Measurements from ENCODE around the gene ETV3. TPM values are rescaled to one million over a fixed set of nuclear protein-coding genes. Genes with fewer than 3 reads are reported as not detected.

Gene ETV3
- total RNA-seq, 1 experiment from 2014 or later = 21.2 TPM

DNA sequence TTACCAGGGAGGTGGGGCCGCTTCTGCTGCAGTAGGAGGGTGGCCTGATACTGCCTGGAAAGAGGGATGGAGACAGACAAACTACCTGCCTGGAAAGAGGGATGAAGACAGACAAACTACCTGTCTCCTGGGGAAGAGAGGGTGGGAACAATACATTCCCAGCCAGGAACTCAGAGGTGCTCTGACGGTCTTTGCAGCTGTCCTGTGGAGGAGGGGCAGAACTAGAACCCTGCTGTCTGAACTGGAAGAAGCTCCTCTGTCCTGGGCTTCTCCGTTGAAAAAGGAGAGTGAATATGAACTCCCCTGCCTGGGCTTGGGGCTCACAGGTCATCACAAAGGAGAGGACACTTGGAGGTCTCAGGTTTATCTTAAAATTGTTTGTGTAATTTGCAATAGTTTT lies 40.3 kb upstream of the ETV3 start:
- peaks cover 28% of the 10 kb centered on the region for H3K27me3 ChIP-seq (ENCODE audit: insufficient read depth, low read length)
- H3K9me2 ChIP-seq (ENCODE audit: insufficient read depth) = no peaks in the 10 kb centered on the region
- no peaks in the 10 kb centered on the region for H3K79me2 ChIP-seq (ENCODE audit: insufficient read depth, low read length)
- POLR2A ChIA-PET = no interaction called here
- TF ChIP-seq CEBPB (IDR thresholded peaks at IDR 0.05; ENCODE audit: low read depth) = no peak
- no peak for TF ChIP-seq EZH2 (IDR thresholded peaks at IDR 0.05)
- TF ChIP-seq, protein P1, sequence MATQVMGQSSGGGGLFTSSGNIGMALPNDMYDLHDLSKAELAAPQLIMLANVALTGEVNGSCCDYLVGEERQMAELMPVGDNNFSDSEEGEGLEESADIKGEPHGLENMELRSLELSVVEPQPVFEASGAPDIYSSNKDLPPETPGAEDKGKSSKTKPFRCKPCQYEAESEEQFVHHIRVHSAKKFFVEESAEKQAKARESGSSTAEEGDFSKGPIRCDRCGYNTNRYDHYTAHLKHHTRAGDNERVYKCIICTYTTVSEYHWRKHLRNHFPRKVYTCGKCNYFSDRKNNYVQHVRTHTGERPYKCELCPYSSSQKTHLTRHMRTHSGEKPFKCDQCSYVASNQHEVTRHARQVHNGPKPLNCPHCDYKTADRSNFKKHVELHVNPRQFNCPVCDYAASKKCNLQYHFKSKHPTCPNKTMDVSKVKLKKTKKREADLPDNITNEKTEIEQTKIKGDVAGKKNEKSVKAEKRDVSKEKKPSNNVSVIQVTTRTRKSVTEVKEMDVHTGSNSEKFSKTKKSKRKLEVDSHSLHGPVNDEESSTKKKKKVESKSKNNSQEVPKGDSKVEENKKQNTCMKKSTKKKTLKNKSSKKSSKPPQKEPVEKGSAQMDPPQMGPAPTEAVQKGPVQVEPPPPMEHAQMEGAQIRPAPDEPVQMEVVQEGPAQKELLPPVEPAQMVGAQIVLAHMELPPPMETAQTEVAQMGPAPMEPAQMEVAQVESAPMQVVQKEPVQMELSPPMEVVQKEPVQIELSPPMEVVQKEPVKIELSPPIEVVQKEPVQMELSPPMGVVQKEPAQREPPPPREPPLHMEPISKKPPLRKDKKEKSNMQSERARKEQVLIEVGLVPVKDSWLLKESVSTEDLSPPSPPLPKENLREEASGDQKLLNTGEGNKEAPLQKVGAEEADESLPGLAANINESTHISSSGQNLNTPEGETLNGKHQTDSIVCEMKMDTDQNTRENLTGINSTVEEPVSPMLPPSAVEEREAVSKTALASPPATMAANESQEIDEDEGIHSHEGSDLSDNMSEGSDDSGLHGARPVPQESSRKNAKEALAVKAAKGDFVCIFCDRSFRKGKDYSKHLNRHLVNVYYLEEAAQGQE (IDR thresholded peaks at IDR 0.05; ENCODE audit: low read depth) = no peak
- no peaks in the 10 kb centered on the region for H3K36me3 ChIP-seq (ENCODE audit: control insufficient read depth in 1 of 2, insufficient read depth in 2 of 2, low read length in 2 of 2)
- no peak overlapping the region for H2AFZ ChIP-seq (ENCODE audit: low read depth, low read length, poor library complexity, severe bottlenecking)
- intact Hi-C loops (cut with micrococcal nuclease) = no loop called here
- H3K27ac ChIP-seq (ENCODE audit: low read depth, low read length) = no peak overlapping the region
- no TSS peak for BruUV-seq (replicated peaks)
- CTCF ChIA-PET = no interaction called here
- RAD21 ChIA-PET (ENCODE audit: low non-redundant PET in 1 of 2, low total read pairs in 2 of 2, uncharacterized antibody in 2 of 2, unreplicated experiment in 2 of 2) = no interaction called here
- H3K9ac ChIP-seq (ENCODE audit: low read length) = no peak overlapping the region
- no peaks in the 10 kb centered on the region for H3K4me1 ChIP-seq (ENCODE audit: control insufficient read depth in 1 of 2, insufficient read depth in 2 of 2, low read length in 2 of 2)
- H3K4me2 ChIP-seq (ENCODE audit: low read length) = no peak overlapping the region
- no peaks in the 10 kb centered on the region for H4K20me1 ChIP-seq (ENCODE audit: insufficient read depth)
- no peak overlapping the region for H3K4me3 ChIP-seq (replicated peaks in 1 of 2; ENCODE audit: low read depth in 1 of 2, low read length in 2 of 2)
- DNase-seq (ENCODE audit: low read depth, low spot score) = no peak
- no peaks in the 10 kb centered on the region for H3K9me3 ChIP-seq (ENCODE audit: control insufficient read depth in 1 of 2, insufficient read depth in 1 of 2, low read depth in 1 of 2, low read length in 2 of 2)
- no peak for ATAC-seq

DNA sequence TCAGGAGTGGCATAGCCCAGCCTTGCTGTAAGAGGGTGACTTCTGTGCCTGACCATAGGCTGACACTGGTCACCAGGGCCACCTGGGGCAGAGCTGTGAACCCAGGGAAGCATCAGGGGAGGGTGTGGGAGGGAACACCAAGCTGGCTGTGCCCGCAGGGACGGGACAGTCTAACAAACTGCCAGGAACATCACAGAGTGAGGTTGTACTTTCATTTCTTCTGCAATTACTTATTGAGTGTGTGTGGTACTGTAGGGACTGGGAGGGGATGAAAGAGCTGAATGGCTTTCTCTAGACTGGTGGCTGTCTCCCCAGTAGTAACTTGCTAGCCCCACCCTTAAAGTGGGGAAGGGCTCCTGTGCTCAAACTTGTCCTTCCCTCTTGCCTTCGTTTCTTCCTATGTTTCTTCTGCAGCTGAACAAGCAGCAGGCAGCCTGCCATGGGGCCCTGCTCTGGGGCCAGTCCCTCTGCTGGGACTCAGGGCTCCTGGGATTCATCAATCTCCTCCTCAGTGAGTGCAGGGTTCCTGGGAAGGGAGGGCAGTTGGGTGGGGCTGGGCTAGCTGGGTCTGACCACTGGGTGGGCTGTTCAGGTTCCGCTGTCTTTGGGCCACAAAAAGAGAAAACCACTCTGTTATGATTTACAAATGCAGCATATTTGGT lies 39.7 kb upstream of the ETV3 start:
- Histone ChIP-seq H3K9me3 (ENCODE audit: control insufficient read depth in 1 of 2, insufficient read depth in 1 of 2, low read depth in 1 of 2, low read length in 2 of 2) (no peaks in the 10 kb centered on the region), H3K9ac (ENCODE audit: low read length) (no peak overlapping the region), H2AFZ (ENCODE audit: low read depth, low read length, poor library complexity, severe bottlenecking) (no peak overlapping the region), H3K4me1 (ENCODE audit: control insufficient read depth in 1 of 2, insufficient read depth in 2 of 2, low read length in 2 of 2) (no peaks in the 10 kb centered on the region), H3K36me3 (ENCODE audit: control insufficient read depth in 1 of 2, insufficient read depth in 2 of 2, low read length in 2 of 2) (no peaks in the 10 kb centered on the region), H3K4me2 (ENCODE audit: low read length) (no peak overlapping the region), H3K27ac (ENCODE audit: low read depth, low read length) (no peak overlapping the region), H3K79me2 (ENCODE audit: insufficient read depth, low read length) (no peaks in the 10 kb centered on the region), H4K20me1 (ENCODE audit: insufficient read depth) (no peaks in the 10 kb centered on the region), H3K9me2 (ENCODE audit: insufficient read depth) (no peaks in the 10 kb centered on the region), H3K27me3 (ENCODE audit: insufficient read depth, low read length) (peaks cover 28% of the 10 kb centered on the region), H3K4me3 (replicated peaks in 1 of 2; ENCODE audit: low read depth in 1 of 2, low read length in 2 of 2) (no peak overlapping the region)
- CTCF ChIA-PET = no interaction called here
- ATAC-seq (no peak), DNase-seq (ENCODE audit: low read depth, low spot score) (no peak)
- RAD21 ChIA-PET (ENCODE audit: low non-redundant PET in 1 of 2, low total read pairs in 2 of 2, uncharacterized antibody in 2 of 2, unreplicated experiment in 2 of 2) = no interaction called here
- no TSS peak for BruUV-seq (replicated peaks)
- intact Hi-C loops (cut with micrococcal nuclease) = no loop called here
- POLR2A ChIA-PET = no interaction called here
- TF ChIP-seq ZNF274 (IDR thresholded peaks at IDR 0.05; ENCODE audit: low read depth, low read length) = no peak
- no peak for TF ChIP-seq EZH2 (IDR thresholded peaks at IDR 0.05)
- TF ChIP-seq CBX3 (IDR thresholded peaks at IDR 0.05; ENCODE audit: low read depth) = no peak
- TF ChIP-seq, protein P2, sequence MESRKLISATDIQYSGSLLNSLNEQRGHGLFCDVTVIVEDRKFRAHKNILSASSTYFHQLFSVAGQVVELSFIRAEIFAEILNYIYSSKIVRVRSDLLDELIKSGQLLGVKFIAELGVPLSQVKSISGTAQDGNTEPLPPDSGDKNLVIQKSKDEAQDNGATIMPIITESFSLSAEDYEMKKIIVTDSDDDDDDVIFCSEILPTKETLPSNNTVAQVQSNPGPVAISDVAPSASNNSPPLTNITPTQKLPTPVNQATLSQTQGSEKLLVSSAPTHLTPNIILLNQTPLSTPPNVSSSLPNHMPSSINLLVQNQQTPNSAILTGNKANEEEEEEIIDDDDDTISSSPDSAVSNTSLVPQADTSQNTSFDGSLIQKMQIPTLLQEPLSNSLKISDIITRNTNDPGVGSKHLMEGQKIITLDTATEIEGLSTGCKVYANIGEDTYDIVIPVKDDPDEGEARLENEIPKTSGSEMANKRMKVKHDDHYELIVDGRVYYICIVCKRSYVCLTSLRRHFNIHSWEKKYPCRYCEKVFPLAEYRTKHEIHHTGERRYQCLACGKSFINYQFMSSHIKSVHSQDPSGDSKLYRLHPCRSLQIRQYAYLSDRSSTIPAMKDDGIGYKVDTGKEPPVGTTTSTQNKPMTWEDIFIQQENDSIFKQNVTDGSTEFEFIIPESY (IDR thresholded peaks at IDR 0.05; ENCODE audit: extremely low read depth, insufficient replicate concordance, low read length) = no peak
- no peak for TF ChIP-seq SP1 (IDR thresholded peaks at IDR 0.05; ENCODE audit: low read depth)
- no peak for TF ChIP-seq TCF7L2 (IDR thresholded peaks at IDR 0.05; ENCODE audit: borderline replicate concordance, extremely low read depth, insufficient read depth, insufficient read length)
- TF ChIP-seq, protein P3, sequence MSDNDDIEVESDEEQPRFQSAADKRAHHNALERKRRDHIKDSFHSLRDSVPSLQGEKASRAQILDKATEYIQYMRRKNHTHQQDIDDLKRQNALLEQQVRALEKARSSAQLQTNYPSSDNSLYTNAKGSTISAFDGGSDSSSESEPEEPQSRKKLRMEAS (IDR thresholded peaks at IDR 0.05) = no peak
- TF ChIP-seq, protein P1 (IDR thresholded peaks at IDR 0.05; ENCODE audit: low read depth) = no peak
